ENCODE data around the gene SAXO2. TPM values are rescaled to one million over a fixed set of nuclear protein-coding genes. Genes with fewer than 3 reads are reported as not detected.

Gene SAXO2
- total and polyA plus RNA-seq, 2 of the 8 experiments (the other 6 are each of a cell fraction or from before 2014, with no cell fraction given), result 3.1 TPM

GRCh38 chr15:82239685-82240391 lies 22.8 kb upstream of the SAXO2 start:
- no peaks in the 10 kb centered on the region for H3K23me2 ChIP-seq (ENCODE audit: low read depth, low read length)
- no peak overlapping the region for H3K23ac ChIP-seq (ENCODE audit: insufficient read length)
- no peaks in the 10 kb centered on the region for H3K4me1 ChIP-seq (replicated peaks in 1 of 4; ENCODE audit: control insufficient read depth in 3 of 4, insufficient read depth in 4 of 4, low read length in 3 of 4)
- H4K91ac ChIP-seq (replicated peaks; ENCODE audit: insufficient read length, low read length), result no peak overlapping the region
- H3K36me3 ChIP-seq (ENCODE audit: control insufficient read depth in 2 of 4, insufficient read depth in 4 of 4, low read length in 3 of 4), result peaks cover 2 to 21% (median 5%) of the 10 kb centered on the region in 4 experiments; a peak in 3 of 8 replicates
- no peak overlapping the region for H3K14ac ChIP-seq (ENCODE audit: insufficient read length)
- no peak overlapping the region for H3K4ac ChIP-seq (replicated peaks; ENCODE audit: insufficient read length, low read depth, low read length)
- H4K8ac ChIP-seq (ENCODE audit: extremely low read depth, insufficient read depth, low read length), result no peak overlapping the region
- H3K18ac ChIP-seq (ENCODE audit: extremely low read depth, low read length), result no peak overlapping the region
- no peak overlapping the region for H3K9ac ChIP-seq (replicated peaks in 1 of 4; ENCODE audit: extremely low read depth in 1 of 4, low read depth in 3 of 4, low read length in 3 of 4)
- no peaks in the 10 kb centered on the region for H3K79me2 ChIP-seq (ENCODE audit: control insufficient read depth in 1 of 2, insufficient read depth in 2 of 2, low read length in 2 of 2)
- no peaks in the 10 kb centered on the region for H3K27me3 ChIP-seq (replicated peaks in 1 of 4; ENCODE audit: control insufficient read depth in 3 of 4, extremely low read depth in 1 of 4, insufficient read depth in 3 of 4, low read length in 3 of 4)
- no peaks in the 10 kb centered on the region for H3K9me3 ChIP-seq (ENCODE audit: insufficient read depth in 2 of 2, low read depth in 1 of 2, low read length in 1 of 2)
- H2BK20ac ChIP-seq (ENCODE audit: low read length), result no peak overlapping the region
- CTCF ChIA-PET (ENCODE audit: partially characterized antibody), result no interaction called here
- no peak overlapping the region for H4K5ac ChIP-seq (ENCODE audit: insufficient read length, low read depth, low read length)
- no peak overlapping the region for H3K27ac ChIP-seq (ENCODE audit: low read depth, low read length)
- no peaks in the 10 kb centered on the region for H3K79me1 ChIP-seq (ENCODE audit: low read depth, low read length)
- no peak overlapping the region for H2BK5ac ChIP-seq (ENCODE audit: low read depth, low read length)
- H2BK12ac ChIP-seq (ENCODE audit: low read depth, low read length), result no peak overlapping the region
- no peak overlapping the region for H2BK120ac ChIP-seq (replicated peaks; ENCODE audit: low read depth, low read length)
- WGBS, 2 experiments (ENCODE audit: extremely low coverage in 1 of 2, insufficient coverage in 1 of 2, insufficient read length in 1 of 2, insufficient replicate concordance in 2 of 2, low coverage in 1 of 2, low lambda C conversion rate in 2 of 2, missing lambda C conversion rate in 1 of 2), result 91% methylated on average over 5 of the region's 5 CpGs; no CpG with 5 or more reads in 1 of the 2 experiments
- no peak overlapping the region for H2AFZ ChIP-seq (ENCODE audit: low read length)
- no peak overlapping the region for H2AK5ac ChIP-seq (ENCODE audit: low read depth, low read length)
- no peak overlapping the region for H3K56ac ChIP-seq (replicated peaks; ENCODE audit: insufficient read length, low read depth, low read length)
- POLR2A ChIA-PET (ENCODE audit: partially characterized antibody), result no interaction called here
- DNase-seq (ENCODE audit: low read depth in 1 of 2, low spot score in 2 of 2), result no peak
- no peak overlapping the region for H3K4me3 ChIP-seq (ENCODE audit: extremely low read depth in 1 of 4, insufficient read depth in 2 of 4, low read depth in 3 of 4, low read length in 4 of 4)
- FAIRE-seq, result no peak
- no peak overlapping the region for H2BK15ac ChIP-seq (ENCODE audit: low read length)
- H3K4me2 ChIP-seq (ENCODE audit: insufficient read depth in 1 of 2, low read depth in 2 of 2, low read length in 2 of 2), result no peak overlapping the region
- H4K20me1 ChIP-seq (replicated peaks in 1 of 2; ENCODE audit: control insufficient read depth in 1 of 2, insufficient read depth in 2 of 2, low read length in 2 of 2), result no peaks in the 10 kb centered on the region
- no peak for TF ChIP-seq EGR1 (IDR thresholded peaks at IDR 0.05; ENCODE audit: borderline replicate concordance, low read depth, low read length)
- TF ChIP-seq EP300 (IDR thresholded peaks at IDR 0.05; ENCODE audit: borderline replicate concordance in 1 of 2, low read depth in 2 of 2, low read length in 2 of 2), result no peak
- no peak for TF ChIP-seq ATF3 (IDR thresholded peaks at IDR 0.05; ENCODE audit: insufficient read depth, low read depth, low read length)
- no peak for TF ChIP-seq SP1 (IDR thresholded peaks at IDR 0.05; ENCODE audit: low read depth, low read length)
- no peak for TF ChIP-seq JUND (IDR thresholded peaks at IDR 0.05; ENCODE audit: low read length)
- no peak for TF ChIP-seq KDM1A (IDR thresholded peaks at IDR 0.05; ENCODE audit: borderline replicate concordance, low read length)
- TF ChIP-seq TAF7 (optimal IDR thresholded peaks at IDR 0.05; ENCODE audit: borderline replicate concordance, low read depth, low read length), result no peak
- no peak for TF ChIP-seq SUZ12 (IDR thresholded peaks at IDR 0.05; ENCODE audit: low read length)
- no peak for TF ChIP-seq HDAC2 (IDR thresholded peaks at IDR 0.05; ENCODE audit: borderline replicate concordance in 1 of 2, low read depth in 2 of 2, low read length in 2 of 2)
- TF ChIP-seq SIX5 (IDR thresholded peaks at IDR 0.05; ENCODE audit: low read depth, low read length), result no peak
- no peak for TF ChIP-seq TBP (IDR thresholded peaks at IDR 0.05; ENCODE audit: low read depth, low read length)
- TF ChIP-seq BRCA1 (IDR thresholded peaks at IDR 0.05; ENCODE audit: low read depth, low read length), result no peak
- no peak for TF ChIP-seq RFX5 (IDR thresholded peaks at IDR 0.05; ENCODE audit: borderline replicate concordance, low read depth, low read length)
